T-helper 1 cell (primary cell): ENCODE data around the gene SYNE3.
A peak's percentile ranks its signal among the peaks of the same experiment; 100 is the strongest.

Experiments used
- DNase-seq, 5 donors: peaks; one replicate each; pipeline ENCODE4 v3.0.0-alpha.2; 2012 to 2020

SYNE3 gene

DNA sequence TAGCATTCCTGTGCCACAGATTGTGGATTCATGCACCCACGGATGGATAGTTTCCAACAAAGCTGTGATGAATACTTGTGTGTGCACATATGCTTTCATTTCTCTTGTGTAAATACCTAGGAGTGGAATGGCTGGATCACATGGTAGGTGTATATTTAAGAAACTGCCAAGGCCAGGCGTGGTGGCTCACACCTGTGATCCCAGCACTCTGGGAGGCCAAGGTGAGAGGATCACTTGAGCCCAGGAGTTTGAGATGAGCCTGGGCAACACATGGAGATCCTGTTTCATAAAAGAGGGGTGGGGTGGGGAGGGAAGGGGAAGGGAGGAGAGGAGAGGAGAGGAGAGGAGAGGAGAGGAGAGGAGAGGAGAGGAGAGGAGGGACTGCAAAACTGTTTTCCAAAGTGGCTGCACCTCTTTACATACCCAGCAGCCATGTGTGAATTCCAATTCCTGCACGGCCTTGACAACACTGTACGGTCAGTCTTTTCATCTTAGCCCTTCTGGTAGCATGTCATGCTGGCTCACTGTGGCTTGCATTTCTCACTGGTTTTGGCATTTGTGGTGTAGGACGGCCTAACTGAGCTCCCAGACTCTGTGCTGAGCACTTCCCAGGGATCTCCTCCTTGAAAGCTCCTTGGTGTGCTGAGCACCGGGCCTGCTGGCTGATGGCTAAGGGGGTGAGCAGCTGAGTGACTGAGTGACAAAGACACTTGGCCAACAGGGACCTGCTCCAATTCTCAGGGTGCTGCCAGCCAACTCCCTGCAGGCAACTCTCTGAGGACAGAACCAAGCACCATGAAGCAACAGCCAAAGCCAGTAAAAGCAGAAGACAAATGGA lies 27.9 kb downstream of the SYNE3 start:
- no peak for DNase-seq

GRCh38 chr14:95487669-95488084 lies 28.8 kb downstream of the SYNE3 start:
- DNase-seq = no peak

- no peak for DNase-seq
Observed at GRCh38 chr14:95486875-95487668, 29.4 kb downstream of the SYNE3 start.

GRCh38 chr14:95485222-95485819 lies 31.1 kb downstream of the SYNE3 start:
- no peak for DNase-seq

- no peak for DNase-seq
Observed at GRCh38 chr14:95484296-95484695, 32.2 kb downstream of the SYNE3 start.

- DNase-seq = no peak
Observed at GRCh38 chr14:95483309-95484165, 32.9 kb downstream of the SYNE3 start.

- DNase-seq = no peak
Observed at GRCh38 chr14:95482627-95483308, 33.7 kb downstream of the SYNE3 start.

DNA sequence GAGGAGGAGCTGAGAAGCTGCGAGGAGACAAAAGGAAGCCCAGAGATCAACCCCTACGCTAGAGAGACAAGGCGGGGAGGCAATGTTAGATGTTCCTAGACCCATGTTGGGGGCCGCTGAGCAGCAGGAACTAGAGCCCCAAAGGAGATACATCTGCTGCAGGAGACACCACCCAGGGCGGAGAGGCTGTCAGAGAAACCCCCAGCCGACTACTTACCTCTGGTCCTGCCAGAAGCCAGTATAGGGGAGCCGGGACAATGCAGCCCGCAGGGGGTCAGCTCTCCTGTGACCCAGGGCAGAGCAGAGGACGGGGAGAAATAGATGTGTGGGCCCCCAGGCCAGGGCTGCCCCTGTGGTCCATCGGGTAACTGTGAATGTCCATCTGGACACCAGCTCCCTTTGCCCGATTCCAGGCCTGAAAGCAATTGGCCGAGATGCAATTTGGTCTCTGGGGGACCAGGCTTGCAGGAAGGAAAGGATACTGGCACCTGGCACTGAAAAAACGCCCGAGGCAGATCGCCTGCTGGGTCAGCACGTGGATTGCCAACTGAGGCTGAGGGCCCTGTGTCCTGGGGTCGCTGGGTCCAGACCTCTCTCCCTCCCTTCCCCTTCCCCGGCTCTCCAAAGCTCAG lies 34.9 kb downstream of the SYNE3 start:
- no peak for DNase-seq

DNA sequence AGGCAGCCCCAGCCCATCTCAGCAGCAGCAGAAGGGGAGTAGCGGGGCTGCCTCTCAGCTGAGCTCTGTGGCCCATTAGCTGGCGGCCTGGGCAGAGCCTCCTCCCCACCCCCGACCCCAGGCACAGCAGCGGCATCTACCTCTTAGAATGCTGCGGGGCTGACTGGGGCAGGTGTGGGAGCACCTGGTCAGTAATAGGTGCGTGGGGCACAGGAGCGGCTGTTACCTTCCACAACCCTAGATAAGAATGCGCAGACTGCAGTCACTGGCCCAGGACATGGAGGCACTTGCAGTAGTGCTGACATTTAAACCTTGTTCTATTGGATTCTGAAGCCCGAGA lies 35.6 kb downstream of the SYNE3 start:
- DNase-seq = no peak

DNA sequence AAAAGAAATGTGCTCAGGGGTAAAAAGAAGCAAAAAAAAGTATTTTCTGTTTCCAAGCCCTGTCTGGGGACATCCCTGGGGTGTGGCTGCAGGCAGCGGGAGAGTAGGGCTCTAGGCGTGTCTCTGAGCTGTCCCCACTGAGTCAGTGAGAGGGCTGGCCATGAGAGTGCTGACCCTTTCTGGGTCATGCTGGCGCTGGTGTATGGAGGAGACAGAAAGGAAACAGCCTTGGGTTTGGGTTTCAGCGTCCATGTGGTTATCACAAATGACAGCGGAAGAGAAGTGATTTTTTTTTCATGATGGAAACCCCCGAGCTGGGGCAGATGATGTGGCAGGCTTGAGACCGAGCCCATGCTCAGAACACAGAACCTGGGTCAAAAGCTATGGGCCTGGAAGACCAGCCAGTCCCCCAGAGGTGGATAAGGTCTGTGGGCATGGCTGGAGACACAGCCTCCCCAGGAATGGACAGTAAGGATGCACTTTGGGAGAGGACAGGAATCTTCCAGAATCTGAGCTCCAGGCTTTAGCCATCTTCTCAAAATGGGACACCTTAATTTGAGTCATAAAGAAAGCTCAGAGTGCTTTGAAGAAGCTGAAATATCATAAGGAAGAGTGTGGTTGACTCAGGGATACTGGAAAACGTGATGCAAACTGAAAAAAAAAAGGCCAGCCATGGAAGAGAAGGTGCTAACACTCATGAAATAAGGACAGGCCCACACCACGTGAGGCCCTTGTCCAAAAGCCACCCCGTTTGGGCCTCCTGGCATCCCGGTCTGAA lies 36.2 kb downstream of the SYNE3 start:
- peak in 4 of 5 donors; percentile 11 to 74 (median 39) for DNase-seq

DNA sequence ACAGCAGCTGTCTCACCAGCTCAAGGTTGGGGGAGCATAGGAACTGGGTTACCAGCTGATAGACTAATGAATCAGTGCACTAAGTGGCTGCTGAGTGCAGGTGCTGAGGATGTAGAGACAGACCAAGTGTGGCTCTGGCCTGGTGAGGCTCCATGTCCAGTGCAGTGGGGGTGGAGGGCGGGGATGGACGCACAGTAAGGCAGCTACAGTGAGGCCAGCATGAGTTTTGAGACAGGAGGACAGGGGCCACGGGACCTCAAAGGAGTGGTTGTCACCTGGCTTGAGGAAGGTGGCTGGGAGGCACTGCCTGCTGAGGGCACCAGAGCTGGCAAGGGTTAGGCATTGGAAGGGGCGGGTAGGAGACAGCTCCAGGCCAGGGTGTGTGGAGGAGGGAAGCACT lies 37.0 kb downstream of the SYNE3 start:
- no peak for DNase-seq

DNA sequence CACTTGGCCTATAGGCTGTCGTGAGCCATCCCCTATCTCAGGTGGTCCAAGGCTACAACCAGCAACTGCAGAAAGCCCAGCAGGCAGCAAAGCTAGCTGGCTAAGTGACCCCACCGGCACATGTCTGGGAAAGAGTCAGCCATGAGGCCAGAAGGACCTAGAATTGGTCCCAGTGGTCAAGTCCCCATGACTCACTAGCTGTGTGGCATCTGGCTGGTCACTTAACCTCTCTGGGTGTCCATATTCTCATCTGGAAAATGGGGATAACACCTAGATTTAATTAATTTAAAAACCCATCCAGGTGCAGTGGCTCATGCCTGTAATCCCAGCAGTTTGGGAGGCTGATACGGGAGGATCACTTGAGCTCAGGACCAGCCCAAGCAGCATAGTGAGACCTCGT lies 37.6 kb downstream of the SYNE3 start:
- no peak for DNase-seq

- DNase-seq = no peak
Observed at GRCh38 chr14:95478309-95478708, 38.1 kb downstream of the SYNE3 start.

DNA sequence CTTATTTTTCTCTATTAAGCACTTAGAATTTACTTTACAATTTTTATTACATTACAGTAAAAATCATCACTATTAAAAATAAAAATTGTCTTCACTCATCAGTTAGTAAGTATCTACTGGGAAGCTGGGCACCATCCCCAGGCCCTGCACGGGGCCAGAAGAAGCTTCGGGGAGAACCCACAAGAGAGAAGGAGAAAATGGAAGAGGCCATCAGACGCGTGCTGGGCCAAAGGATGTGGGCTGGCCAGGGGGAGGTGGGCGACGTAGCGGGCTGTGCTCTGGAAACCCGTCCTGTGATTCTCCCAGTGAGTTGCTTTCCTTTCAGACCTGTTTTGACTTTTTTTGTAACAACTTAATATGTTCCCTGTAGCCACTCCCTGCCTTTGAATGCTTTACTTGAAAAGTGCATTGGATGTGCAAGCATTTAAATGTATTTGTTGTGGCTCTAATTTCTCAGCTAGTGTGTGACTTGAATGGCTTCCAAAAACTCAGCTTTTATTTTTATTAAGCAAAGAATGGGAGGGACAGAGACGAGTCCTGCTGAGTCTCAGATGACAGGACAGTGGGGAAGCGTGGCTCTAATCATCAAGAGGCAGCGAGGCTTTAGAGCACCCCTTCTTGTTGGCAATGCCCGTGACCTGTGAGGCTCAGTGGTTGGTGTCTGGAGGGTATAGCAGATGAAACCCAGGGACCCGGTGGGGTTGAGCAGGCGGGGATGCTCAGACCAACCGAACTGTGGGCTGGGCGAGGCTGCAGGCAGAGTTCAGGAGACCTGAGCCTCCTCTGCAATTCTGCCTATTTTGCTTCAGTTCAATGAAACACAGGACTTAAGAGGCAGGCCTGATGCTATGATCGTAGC lies 38.8 kb downstream of the SYNE3 start:
- DNase-seq = no peak

DNA sequence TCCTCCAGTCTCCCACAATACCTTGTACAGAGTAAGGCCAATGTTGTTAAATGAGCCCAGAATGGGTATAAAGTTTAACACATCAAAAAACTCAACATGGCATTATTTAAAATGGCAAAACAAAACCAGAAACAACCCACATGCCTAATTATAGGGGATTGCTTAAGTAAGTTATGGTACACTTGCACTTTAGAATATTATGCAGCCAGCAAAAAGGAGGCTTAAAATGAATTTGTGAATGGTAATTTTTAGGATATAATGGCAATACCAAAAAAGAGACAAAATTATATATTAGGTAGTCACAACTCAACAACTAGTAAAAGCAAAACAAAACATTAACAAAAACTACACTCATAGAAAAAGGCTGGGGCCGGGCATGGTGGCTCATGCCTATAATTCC lies 39.7 kb downstream of the SYNE3 start:
- no peak for DNase-seq

DNA sequence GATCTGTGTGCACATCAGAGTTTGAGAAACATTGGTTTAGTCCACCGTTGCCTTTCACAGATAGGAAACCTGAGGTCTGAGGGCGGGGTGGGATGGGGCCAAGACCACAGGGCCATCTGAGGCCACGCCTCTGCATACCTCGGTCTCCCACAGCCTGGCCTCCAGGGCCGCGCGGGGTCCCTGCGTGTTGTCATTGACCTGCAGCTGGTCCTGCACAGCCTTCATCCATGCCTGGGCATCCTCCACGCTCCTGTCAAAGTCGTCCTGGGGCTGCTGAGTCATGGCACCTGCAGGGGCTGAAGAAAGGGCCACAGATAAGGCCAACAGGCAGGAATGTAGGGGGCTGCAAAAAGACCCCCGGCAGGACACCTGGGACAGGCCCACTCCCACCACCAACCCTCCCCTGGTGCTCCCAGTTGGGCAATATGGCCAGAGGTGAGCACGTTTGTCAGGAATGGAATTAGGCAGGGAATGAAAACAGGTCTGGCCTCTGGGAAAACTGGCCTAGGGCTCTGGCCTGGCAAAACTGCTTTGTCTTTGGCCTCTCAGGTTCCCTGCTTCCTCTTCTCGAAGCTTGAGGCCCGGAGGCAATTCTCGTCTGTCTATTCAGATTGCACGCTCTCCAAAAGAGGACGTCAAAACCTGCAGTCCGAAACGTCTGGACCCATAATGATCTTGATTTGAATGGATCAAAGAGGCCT lies 40.8 kb downstream of the SYNE3 start:
- no peak for DNase-seq

DNA sequence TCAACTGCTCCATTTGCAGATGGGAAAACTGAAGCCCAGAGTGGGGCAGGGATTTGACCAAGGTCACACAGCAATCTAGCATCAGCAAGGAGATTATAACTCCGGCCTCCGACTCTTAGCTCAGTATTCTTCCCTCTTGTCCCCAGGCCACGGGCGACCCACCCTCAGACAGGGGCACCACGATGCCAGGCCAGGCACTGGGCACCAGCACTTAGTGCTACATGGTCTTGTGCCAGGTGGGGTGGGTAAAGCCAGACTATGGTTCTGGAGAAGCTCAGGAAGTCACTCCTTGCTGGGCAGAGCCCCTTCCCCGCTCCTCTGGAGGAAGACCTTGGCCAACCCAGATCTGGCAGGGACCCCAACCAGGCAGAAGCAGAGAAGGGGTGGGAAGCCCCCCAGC lies 41.5 kb downstream of the SYNE3 start:
- no peak for DNase-seq

- no peak for DNase-seq
Observed at GRCh38 chr14:95474486-95474885, 42.0 kb downstream of the SYNE3 start.

- no peak for DNase-seq
Observed at GRCh38 chr14:95472819-95473251, 43.6 kb downstream of the SYNE3 start.
